Testis (tissue), 2 donors: ENCODE data around the gene LMF2.

Experiments used
- CTCF ChIP-seq, 3 experiments: fragments of 450-650 bp in 2 of 3; fragments of 200-600 bp in 1 of 3; sonication (generic) in 1 of 3; IDR thresholded peaks; one replicate each; pipeline ENCODE4 v1.5.1; 2016 to 2019; ENCODE audit warnings: antibody characterized with exemption in 3 of 3, mild to moderate bottlenecking in 2 of 3, moderate library complexity in 1 of 3
- POLR2A ChIP-seq: fragments of 450-650 bp; IDR thresholded peaks from one replicate; pipeline ENCODE4 v1.6.1; 2017; ENCODE audit warnings: antibody characterized with exemption, mild to moderate bottlenecking, moderate library complexity

DNA sequence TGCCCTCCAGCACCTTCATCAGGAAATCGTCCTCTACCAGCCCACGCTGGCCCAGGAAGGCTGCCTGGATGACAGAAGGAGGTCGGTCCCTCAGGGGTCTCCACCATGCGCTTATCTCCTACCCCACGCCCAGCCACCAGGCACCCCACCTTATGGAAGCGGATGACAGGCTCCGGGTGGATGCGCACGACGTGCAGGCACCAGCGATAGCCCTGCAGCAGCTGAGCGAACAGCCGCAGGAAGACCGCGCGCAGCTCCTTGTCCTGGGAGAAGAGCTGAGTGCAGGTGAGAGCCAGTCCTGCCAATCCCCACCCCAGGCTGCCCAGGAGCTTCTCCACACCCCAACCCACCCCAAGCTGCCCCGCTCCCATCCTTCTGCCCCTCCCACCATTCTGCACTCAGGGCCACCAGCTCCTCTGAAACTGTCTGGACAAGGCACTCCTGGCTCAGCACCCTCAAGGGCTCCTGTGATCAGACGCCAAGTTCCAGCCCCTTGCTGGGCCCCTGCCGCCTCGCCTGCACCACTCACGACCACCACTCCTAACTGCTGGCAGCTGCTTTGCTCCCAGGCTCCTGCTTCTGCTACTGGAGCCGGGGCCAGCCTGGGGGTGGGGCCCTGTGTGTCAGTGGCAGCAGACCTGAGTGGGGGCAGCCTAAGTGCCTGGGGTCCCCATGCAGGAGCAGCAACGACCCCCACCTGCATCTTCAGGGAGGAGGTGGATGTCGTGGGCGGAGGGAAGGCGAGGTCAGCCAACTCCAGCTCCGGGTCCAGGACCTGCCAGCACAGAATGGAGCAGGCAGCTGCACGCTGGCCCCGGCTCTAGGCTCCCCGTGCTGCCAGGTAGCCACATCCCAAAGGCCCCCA, 42.2 kb downstream of the LMF2 start:
- TF ChIP-seq CTCF (IDR thresholded peaks at IDR 0.05) (no peak), POLR2A (no peak)
